CD4-positive, alpha-beta T cell treated with Interleukin-15 for 1 hour (primary cell): Measurements from ENCODE around the gene FGD3.
A peak's percentile ranks its signal among the peaks of the same experiment; 100 is the strongest.
"Not testable (repeated sequence)": the region's sequence is repeated elsewhere in the genome, so short reads cannot be mapped to it uniquely, and the experiment has no call there.

ENCODE experiments used
- DNase-seq: peaks from one replicate; pipeline ENCODE4 v3.0.0-alpha.2; 2020

The FGD3 gene, protein sequence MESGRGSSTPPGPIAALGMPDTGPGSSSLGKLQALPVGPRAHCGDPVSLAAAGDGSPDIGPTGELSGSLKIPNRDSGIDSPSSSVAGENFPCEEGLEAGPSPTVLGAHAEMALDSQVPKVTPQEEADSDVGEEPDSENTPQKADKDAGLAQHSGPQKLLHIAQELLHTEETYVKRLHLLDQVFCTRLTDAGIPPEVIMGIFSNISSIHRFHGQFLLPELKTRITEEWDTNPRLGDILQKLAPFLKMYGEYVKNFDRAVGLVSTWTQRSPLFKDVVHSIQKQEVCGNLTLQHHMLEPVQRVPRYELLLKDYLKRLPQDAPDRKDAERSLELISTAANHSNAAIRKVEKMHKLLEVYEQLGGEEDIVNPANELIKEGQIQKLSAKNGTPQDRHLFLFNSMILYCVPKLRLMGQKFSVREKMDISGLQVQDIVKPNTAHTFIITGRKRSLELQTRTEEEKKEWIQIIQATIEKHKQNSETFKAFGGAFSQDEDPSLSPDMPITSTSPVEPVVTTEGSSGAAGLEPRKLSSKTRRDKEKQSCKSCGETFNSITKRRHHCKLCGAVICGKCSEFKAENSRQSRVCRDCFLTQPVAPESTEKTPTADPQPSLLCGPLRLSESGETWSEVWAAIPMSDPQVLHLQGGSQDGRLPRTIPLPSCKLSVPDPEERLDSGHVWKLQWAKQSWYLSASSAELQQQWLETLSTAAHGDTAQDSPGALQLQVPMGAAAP

DNA sequence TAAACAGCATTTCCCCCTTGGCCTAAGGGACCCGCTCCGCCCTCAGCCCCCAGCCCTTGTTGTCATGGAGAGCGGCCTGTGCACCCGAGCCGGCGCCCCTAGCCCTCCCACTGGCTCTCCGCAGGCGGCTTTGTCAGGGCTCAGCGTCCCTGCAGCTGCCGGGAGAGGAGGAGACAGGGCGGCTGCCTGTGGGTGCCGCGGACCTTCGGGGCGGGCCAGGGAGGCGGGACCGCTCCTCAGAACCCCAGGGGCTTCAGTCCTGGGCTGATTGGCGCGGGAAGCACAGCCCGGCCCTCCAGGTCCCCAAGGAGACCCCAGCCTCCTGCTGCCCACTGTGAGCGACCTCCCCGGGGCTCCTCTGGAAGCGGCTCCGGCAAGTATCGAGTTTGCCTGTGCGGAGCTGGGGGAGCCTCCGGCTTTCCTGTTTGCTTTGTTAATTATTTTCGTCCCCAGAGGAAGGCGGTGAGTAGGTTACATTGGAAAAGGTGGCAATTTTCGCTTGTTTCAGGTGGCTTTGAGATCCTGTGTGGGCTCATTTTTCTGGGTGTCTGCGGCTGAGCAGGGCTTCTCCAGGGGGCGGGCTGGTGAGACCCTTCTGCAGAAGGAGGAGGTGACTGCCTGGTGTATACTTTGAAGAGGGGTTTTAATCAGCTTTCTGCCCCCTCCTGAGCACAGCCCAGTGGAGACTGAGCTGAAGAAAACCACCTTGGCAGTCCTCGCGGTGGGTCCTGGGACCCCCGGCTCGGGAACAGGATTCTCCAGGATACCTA lies at the start of gene FGD3:
Gene FGD3 (plus strand): TSS at position 256 of the 770 bp plus-strand sequence. CDS start 28,734 bp downstream, outside the sequence.
- DNase-seq = no peak

DNA sequence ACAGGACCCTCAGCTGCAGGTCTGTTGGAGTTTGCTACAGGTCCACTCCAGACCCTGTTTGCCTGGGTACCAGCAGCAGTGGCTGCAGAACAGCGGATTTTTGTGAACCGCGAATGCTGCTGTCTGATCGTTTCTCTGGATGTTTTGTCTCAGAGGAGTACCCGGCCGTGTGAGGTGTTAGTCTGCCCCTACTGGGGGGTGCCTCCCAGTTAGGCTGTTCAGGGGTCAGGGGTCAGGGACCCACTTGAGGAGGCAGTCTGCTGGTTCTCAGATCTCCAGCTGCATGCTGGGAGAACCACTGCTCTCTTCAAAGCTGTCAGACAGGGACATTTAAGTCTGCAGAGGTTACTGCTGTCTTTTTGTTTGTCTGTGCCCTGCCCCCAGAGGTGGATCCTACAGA lies 42.2 kb upstream of the FGD3 start:
- not testable (repeated sequence) for DNase-seq

DNA sequence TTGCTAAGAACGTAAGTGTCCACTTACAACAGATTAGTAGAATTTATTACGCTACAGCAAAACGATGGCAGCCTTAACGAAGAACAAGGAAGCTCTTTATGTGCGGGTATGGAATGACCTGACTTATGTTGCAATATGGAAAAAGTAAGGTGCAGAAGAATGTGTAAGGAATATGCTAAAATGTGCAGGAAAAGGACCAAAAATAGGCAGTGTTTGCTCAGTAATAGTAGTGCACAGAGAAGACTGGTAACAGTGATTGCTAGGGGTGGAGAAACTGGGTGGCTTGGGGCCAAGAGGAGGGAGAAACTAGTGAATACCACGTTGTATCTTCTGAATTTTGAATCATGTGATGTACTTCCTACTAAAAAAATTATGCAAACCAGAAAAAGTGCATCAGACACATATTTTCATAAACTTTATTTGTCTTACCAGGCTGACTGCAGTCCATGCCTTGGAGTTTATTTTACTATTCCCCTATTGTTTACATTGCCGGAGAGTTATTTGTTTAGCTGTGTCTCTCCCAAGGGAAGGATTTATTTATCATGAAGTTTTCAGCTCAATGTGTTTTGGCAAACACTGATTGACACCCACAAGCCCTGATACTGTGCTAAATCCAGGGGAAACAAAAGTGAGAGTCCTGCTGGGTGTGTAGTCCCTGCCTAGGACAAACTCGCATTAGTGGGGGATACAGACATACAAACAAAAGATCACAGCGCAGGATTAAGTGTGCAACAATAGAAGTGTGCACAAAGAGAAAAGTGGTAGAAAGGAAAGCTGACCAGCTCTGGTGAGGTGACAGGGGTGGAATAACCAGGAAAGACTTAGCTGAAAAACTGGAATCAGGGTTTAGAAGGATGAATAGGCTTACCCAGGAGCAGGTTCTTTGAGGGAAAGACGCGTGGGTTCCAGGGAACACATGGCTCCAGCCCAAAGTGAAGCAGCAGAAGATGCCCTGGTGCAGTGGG lies 35.5 kb upstream of the FGD3 start:
- no peak for DNase-seq

DNA sequence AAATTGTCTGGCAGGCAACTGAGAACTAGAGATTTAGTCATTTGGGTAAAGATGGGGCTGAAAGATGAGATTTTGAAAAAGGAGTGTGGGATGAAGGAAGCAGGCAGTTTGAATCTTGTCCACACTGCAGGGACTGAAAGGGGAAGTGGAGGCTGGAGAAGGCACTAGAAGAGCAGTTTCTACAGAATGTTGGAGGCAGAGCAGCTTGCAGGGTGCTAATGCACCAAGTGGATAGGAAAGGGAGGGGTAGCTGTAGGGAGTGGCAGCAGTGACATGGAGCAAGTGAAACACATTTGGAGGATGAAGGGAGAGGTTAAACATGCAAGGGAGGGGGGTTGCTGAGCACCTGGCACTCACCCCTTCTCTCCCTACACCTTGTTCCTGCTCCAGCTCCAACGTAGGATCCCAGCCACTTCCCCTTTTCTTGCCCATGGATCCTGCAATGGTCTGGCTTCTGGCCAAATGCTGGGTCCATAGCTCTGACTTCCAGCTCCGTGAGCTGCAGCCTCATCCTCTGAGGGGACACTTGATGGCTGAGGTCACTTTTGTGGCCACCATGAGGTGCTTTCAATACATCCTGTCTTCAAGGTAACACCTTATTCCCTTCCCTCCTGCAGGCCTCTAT lies 30.0 kb upstream of the FGD3 start:
- DNase-seq = no peak

DNA sequence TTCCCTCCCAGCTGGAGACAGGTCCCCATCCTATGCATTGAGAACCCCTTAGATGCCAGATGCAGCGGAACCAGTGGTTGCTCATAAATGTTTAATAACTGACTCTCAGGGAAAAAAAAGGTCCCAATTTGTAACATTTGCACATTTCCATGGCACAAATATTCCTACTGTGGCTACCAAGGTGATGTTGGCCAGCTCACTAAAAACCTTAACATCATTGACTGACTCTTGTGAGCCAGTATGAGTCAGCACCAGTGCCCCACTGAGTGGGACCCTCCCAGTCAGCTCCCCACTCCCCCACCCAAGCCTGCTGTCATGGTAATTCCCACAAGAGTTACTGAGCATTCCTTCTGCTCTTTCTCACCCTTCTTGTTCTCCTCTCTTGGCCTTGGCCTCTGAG lies 26.9 kb upstream of the FGD3 start:
- no peak for DNase-seq

DNA sequence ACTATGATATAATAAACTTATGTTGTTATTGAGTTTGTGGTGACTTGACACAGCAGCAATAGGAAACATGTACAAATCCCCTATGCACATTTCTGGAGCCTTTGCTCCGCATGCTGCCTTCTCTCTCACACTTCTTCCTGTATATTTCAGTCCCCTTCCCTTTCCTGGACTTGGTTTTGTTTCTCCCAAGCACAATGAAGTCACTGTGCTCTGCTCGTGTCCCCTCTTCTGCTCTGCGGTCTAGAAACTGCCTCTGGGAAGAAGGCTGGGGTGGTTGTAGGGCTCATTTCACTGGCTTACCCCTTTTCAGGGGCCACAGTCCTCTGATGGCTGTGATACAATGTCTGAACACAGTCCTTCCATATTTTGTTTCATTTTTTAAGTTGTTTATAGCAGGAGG lies 15.7 kb upstream of the FGD3 start:
- DNase-seq = no peak

DNA sequence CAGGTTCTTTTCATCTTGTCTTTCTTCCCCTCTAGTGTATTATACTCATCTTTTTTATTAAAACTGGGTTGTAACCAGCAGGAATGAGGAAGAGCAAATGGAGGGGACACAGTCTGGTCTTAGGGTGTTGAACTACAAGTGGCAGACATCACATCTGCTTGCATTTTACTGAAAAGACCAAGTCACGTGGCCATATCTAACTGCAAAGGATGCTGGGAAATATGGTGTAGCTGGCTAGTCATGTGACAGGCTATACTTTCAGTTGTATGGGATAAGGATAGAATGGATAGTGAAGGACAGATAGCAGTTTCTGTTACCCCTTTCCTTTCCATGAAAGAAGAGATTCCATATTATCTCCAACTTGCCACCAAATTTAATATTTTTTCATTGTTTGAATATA lies 13.0 kb upstream of the FGD3 start:
- no peak for DNase-seq

DNA sequence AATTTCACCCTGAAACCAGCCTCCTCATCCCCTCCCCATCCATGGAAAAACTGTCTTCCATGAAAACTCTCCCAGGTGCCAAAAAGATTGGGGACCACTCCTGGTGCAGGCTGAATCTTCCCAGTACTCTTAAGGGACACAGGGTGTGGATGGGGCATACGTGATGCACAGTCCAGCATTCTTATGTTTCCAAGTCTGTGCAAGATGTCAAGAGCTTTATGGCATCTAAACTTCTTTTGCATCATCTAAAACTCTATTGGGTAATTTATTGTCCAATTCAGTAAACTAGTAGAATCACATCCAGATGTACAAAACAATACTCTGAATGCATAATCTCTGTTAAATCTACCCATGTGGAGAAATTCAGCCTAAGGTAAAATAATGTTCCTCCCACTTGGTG lies 9.3 kb upstream of the FGD3 start:
- DNase-seq = no peak

DNA sequence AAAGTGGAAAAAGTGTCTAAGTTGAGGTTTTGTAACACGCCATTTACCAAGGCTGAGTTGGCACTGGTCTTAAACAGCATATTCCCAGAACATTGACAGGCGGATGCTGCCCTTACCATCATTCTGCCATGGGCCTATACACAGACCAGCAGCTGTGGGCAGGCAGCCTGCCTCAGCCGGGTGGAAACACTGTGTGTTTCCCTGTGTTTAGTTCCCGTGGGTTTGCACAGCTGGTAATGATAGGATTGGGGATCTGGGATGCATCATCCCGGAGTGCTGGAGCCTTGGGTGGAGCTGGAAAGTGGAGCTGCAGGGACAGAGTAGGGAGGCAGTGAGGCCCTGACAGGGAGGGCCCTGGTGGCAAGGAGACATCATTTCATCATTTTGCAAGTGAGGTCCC lies 5.5 kb upstream of the FGD3 start:
- no peak for DNase-seq

DNA sequence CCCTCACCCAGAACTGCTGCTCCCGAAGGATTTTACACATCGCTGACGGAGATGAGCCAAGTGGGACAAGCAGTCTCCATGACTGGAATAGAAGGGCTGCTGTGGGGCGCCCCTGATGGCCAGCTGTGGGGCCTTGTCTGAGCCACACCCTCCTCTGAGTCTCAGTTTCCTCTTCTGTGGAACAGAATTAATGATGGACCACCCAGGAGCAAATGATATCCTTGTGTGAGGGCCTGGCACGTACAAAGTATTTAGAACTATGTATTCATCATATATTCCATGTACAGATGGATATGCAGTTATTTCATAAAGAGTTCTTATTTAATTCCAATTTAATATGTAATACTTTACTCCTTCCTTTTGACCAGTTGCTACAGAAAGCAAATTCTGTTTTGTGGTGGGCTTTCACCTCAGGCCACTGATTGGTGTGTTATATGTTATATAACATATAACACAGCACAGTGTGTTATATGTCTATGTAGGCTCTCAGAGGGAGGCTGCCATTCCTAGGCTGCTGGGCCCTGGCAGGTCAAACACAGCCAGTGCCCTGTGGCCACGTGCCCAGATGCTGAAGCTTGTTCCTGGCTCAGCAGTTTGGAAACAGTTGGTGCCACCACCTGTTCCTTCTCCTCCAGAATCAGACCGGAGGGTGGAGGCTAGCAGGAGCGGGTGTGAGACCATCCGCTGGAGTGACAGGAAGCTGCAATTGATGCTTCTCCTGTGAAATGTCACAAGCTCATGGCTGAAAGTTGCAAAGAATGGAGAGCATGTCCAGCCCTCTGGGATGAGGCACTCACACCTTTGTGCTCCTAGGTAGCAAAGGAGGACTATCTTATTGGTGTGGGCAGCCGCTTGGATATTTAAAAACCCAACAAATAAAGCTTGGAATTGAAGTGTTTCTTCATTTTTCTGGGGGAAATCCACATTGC lies 4.4 kb upstream of the FGD3 start:
- DNase-seq = no peak

DNA sequence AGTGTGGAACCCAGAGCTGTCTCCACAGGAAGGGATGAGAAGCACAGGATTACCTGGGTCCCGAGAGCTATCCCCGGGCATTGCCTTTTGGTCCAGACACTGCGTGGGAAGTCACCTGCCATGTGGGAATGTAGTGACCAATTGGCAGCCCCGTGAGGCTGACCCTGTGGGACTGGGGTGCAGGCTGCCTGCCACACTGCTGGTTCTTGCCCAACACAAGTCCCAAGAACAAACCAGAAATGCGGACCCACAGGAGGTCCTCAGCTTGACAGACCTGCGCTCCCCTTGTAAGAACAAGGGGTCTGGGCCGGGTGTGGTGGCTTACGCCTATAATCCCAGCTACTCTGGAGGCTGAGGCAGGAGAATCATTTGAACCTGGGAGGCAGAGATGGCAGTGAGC lies 2.4 kb upstream of the FGD3 start:
- no peak for DNase-seq

DNA sequence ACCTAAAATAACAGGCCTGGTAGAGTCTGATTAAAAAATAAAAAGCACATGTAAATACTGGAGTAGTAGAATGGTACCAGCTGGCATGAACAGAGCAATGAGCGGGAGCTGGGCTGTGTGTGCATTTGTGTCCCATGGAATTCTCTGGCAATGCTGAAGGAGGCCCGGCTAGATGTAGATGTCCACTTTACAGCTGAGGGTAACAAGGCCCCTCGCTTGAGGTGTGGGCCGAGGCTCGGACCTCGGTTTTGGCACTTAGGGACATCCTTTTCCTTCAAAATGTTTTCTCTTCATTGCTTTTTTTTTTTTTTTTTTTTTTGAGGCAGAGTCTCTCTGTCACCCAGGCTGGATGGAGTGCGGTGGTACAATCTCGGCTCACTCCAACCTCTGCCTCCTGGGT lies 1.5 kb upstream of the FGD3 start:
- DNase-seq = no peak

DNA sequence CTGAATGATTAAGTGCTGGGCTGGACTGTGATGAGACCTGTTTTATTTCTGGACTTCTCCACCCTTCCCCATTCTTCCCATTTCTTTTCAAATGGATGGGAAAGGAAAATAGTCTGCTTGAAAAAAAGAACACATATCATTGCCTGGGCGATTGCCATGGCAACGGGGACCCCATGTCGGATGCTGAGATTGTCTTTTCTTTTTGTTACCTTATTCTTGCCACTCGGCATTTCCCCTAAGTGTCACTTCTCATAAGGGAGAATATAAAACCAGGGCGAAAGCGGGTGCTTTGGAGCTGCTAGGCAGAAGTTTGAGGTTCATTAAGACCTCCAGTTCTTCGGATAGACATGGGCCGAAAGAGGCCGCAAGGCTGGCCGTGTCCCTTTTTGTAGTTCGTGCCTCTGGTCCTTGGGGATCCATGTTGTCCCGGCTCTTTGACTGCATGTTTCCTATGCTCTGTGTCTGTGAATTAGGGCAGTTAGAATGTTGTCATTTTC lies 763 bp downstream of the FGD3 start:
- no peak for DNase-seq

DNA sequence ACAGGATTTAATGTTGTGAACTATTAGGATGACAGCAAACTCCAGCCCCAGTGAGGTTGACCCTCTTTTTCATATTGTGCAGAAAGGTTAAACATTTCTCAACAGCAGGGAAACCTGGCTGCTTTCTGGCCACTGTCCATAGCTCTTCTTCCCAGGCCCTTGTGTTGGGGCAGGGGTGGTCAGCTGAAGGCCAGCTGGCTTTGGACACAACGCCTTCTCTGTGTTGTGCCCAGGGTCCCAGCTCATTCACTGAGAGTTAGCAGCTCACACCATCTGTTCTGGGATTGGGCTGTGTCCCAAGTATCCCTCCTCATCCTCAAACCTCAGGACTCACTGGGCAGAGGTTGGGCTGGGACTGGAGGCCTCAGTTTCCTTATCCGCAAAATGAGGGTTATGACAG lies 1.3 kb downstream of the FGD3 start:
- no peak for DNase-seq

DNA sequence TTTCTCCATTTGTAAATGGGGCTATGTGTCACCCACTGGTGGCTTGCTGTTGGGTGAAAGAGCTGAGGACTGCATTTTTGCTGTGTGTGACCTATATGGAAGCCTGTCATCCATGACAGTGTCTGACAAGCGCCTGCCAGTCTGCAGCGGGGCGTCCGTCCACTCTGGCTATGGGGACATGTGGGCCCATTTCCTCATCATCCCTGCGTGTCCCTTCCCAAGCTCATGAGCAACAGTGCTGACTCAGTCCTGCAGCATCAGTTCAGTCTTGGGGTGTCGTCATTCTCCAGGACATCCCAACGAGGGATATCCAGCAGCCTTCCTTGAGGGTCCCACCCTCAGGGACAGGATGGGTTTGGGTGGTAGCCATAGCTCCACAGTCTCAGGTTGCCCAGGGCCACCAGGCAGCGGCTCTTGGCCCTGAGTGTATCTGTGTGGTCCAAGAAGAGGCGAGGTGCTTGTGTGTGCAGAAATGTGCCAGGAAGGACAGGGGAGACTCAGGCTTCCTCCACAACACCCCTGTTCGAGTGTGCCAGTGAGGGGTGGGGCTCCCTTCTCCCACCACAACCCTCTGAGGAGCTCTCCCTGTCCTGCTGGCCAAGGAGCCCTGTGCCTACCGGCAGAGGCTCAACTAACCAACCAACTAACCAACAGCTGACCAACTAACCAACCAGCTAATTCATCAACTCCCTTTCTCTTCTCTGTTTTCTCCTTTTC lies 2.1 kb downstream of the FGD3 start:
- no peak for DNase-seq

DNA sequence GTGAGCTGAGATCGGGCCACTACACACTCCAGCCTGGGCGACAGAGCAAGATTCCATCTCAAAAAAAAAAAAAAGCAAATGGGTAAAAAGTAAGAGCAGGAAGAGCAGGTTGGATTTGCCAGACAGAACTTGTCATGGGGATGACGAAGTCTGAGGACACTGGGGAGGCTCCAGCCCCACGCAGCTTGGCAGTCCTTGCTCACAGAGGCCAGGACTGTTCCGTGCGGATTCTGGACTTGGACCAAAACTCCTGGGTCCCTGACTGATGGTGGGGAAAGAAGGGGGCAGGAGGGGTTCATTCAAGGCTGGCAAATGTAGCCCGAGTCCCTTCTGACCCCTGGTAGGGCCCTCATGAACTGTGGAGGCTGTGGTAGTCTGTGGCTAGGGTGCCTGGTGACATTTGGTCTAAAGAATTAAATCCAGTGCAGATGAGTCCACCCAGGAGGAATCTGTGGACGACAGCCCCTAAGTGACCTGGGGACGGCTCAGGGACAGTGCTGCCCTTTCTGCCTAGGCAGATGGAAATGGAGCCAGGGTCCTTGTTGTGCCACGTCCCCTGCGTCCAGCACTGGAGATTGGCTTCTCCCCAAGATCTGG lies 3.1 kb downstream of the FGD3 start:
- no peak for DNase-seq

DNA sequence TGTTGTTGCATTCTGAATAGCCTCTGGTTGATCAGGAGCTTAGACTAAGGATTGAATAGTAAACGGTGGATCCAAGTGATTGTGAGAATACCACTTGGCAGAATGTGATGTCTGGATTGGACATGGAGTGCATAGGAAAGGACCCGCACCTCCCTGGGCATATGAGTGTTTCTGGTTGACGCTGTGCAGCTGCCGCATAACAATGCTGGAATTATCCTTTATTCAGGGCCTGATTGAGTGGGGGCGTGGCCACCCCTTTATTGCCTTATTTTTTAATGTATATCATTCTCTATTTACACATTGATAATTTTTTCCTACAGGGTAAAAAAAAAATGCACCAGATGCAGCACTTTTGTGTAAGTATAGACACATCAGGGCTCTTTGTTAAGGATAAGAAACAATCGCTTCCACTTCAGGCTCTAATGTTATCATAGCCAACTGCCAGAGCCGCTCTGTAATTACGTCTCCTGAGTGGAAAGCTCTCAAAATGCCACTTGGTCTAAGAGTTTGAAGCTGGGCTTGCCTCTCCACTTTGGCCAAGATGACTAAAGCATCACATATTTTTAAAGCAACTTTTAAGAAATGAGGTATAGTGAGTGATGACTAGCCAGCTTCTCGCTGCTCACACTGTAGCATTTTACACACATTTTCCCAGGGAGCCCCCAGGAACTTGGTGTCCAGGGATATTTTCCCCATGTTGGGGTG lies 5.7 kb downstream of the FGD3 start:
- DNase-seq = no peak

DNA sequence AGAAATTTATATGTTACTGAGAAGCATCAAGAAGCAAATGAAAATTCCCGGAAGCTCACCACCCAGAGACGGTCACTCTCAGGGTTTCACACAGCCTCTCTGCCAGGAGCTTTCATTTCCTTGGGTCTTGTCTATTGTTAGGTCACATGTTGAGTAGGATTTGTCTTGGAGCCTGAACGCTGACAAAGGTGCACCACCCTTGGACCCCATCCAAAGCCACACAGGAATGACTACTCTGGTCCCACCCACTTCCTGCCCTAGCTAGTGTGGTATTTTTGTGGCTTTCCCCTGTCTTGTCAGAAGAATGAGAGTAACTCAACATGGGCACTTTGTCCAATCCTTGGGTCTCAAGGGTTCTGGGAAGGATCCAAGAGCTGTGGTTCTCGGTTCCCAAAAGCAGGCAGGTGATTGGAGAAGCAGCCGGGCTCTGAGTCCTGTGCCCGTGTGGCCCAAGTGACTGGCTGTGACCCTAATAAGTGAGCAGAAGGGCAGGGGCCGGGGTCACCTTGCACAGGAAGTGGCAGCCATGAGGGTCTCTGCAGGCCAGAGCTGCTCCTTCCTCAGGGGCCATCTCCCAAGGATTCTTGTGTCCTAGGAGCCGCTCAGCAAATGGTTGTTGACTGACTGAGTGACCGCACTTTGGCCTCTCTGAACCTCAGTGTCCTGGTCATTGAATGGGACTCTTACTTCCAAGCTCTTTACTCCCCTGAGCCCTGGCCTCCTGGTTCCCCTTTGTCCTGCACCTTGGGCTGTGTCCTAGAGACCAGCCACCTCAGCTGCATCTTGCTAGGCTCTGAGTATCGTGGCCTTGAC lies 6.9 kb downstream of the FGD3 start:
- DNase-seq = peak; percentile 78
